Ovary (tissue), 9 donors: ENCODE measurements around the gene AEN. TPM values are rescaled to one million over a fixed set of nuclear protein-coding genes. Genes with fewer than 3 reads are reported as not detected.

Experiments
- DNase-seq, 5 donors: peaks; one replicate each; pipeline ENCODE4 v3.0.0-alpha.2; 2019 to 2020
- H3K27ac ChIP-seq, 2 donors: fragments of 200-600 bp; one replicate each; pipeline versions ENCODE4 v1.5.1 to v1.8.0; 2019 to 2022
- H3K27me3 ChIP-seq: fragments of 200-600 bp; one replicate; pipeline ENCODE4 v1.8.0; 2022
- H3K36me3 ChIP-seq: fragments of 200-600 bp; sonication (generic); one replicate; pipeline ENCODE4 v1.5.1; 2019
- H3K4me1 ChIP-seq: one replicate; pipeline ENCODE4 v1.8.1; 2013; ENCODE audit warnings: mild to moderate bottlenecking, moderate library complexity; ENCODE audit not compliant: insufficient read depth
- H3K4me3 ChIP-seq: fragments of 200-600 bp; sonication (generic); one replicate; pipeline ENCODE4 v1.5.1; 2017
- H3K9me3 ChIP-seq, 2 donors: fragments of 200-600 bp in 1 of 2; sonication (generic) in 1 of 2; one replicate each; pipeline versions ENCODE4 v1.5.1 to v1.8.1; 2013 to 2019; ENCODE audit warnings: mild to moderate bottlenecking in 1 of 2, moderate library complexity in 1 of 2
- CTCF ChIP-seq, 3 donors: fragments of 450-650 bp in 2 of 3; fragments of 200-600 bp in 1 of 3; IDR thresholded peaks; one replicate each; pipeline versions ENCODE4 v1.5.1 to v1.8.0; 2016 to 2022; ENCODE audit warnings: antibody characterized with exemption in 3 of 3, mild to moderate bottlenecking in 1 of 3
- EP300 ChIP-seq: sonication (generic); formaldehyde crosslinking; IDR thresholded peaks from one replicate; pipeline ENCODE4 v1.6.1; 2017; ENCODE audit warnings: antibody characterized with exemption
- POLR2A ChIP-seq: fragments of 450-650 bp; IDR thresholded peaks from one replicate; pipeline ENCODE4 v1.6.1; 2017; ENCODE audit warnings: antibody characterized with exemption, mild to moderate bottlenecking, moderate library complexity
- WGBS, 3 donors: extraction: QIAGEN DNeasy Blood & Tissue Kit in 1 of 3; methylation state at CpG; one replicate each; pipeline versions ENCODE4 v1.1.5 to v1.1.7; 2013 to 2017; 5-methylcytosine and 5-hydroxymethylcytosine counted together
- intact Hi-C, 4 donors: fragments of 100-400 bp; cut with DNase I; formaldehyde crosslinking; loops; one replicate each; pipeline versions ENCODE4 v1.11.0 to v1.15.1; 2022 to 2023
- polyA plus RNA-seq, 2 donors: library from polyadenylated mRNA; stranded (reverse); fragments of 200-250 nt in 1 of 2; fragments of 350-450 nt in 1 of 2; fragmentation: Illumina TruSeq in 1 of 2; extraction: RNeasy Lipid Tissue Mini Kit (QIAGEN cat#74804) in 1 of 2; gene quantifications; one replicate each; pipeline ENCODE4 v1.2.3, GENCODE V29; 2013 to 2014
- total RNA-seq, 7 donors: library from RNA; depleted of rRNA in 2 of 7; stranded (reverse); fragments of >200 nt in 2 of 7; fragmentation: NEBNext Ultra II Directional in 3 of 7; extraction: Animal tissue kit (Norgen Biotek cat#: 25700) in 3 of 7; gene quantifications; one replicate each; pipeline versions ENCODE4 v1.1.0 to v1.2.4, GENCODE V29; 2016 to 2023
- donor health status: DM: no; HTN: no; CAD: no; lungs with moderate emphysema.
- donor health status: DM: no; HTN: no; CAD: no.
- donor health status: Bipolar disorder and iron deficiency.
- donor health status: DM: yes; HTN: yes; CAD: no.
- donor health status: DM: no; HTN: no; CAD: no.
- donor health status: DM: yes; HTN: yes; CAD: no.

Gene AEN
- total and polyA plus RNA-seq, 9 donors: 6.9 to 27.1 (median 15.6) TPM

- Histone ChIP-seq H3K4me1 (no peaks in the 10 kb centered on the region), H3K27me3 (no peaks in the 10 kb centered on the region), H3K36me3 (no peaks in the 10 kb centered on the region), H3K9me3 (no peaks in the 10 kb centered on the region), H3K27ac (no peak overlapping the region), H3K4me3 (no peak overlapping the region)
- TF ChIP-seq POLR2A: no peak
- TF ChIP-seq CTCF (IDR thresholded peaks at IDR 0.05): no peak
- no peak for TF ChIP-seq EP300
- whole genome bisulfite sequencing, 3 donors: 88 to 92% (median 88%) methylated on average over 12 of the region's 12 CpGs
- intact Hi-C loops: no loop called here
- no peak for DNase-seq
Observed at GRCh38 chr15:88648357-88649214, 27.4 kb downstream of the AEN start.

DNA sequence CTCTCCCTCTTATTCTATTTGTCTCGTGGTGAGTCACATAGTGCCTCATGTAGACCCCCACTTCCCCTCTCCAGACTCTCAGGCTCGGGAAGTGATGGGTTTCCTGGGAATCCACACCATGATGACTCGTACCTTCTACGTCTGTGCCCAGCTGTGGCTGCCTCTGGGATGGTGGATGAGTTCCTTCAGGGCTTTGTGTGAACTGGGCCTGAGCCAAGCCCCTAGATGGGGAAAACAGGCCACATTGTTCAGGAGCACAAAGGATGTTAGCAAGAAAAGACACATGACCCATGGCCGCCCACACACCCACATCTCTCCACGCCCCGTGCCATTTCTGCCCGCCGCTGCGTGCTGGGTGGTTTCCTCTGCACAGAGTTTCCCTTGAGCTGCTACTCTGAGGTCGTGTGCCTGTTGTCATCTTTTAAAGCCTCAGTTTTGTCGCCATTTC, 28.2 kb downstream of the AEN start:
- Histone ChIP-seq H3K4me1 (no peaks in the 10 kb centered on the region), H3K27ac (no peak overlapping the region), H3K27me3 (no peaks in the 10 kb centered on the region), H3K4me3 (no peak overlapping the region), H3K36me3 (no peaks in the 10 kb centered on the region), H3K9me3 (no peaks in the 10 kb centered on the region)
- intact Hi-C loops: no loop called here
- WGBS, 3 donors: 52 to 56% (median 55%) methylated on average over 12 of the region's 12 CpGs
- TF ChIP-seq EP300 (no peak), CTCF (IDR thresholded peaks at IDR 0.05) (no peak), POLR2A (no peak)
- DNase-seq: no peak

DNA sequence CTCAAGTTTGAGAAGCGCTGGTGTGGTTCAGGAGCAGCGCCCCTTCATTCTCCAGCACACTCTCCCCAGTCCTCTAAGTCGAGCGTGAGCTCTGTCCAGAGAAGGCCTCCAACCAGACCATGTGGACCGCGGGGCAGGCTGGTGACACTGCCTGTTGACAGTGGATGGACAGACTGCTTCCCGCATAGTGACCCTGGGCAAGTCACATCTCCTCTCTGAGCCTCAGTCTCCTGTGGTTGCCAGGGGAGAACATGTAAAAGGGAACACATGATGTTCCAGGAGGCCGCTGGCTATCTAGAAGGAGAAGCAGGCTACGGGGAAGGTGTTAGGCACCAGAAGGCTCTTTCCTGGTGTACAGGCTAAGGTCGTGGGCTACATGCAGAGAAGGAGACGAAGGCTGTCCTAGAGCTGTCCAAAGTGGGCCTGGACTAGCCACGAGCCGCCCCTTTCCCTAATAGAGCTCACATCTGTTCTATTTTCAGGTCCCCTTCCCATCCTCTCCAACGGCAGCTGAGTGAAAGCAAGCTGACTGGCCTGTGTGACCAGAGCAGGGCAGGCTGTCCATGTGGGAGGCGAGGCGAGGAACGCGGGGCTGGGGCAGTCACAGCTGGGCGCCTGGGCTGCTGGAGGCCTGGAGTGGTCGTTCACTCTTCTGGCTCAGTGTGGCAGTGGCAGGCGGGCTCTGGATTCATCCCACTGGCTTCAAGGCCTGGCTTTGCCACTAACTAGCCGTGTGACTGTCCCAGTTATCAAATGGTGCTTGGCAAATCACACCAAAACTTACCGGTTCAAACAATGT, 28.8 kb downstream of the AEN start:
- intact Hi-C loops: loop anchor here in 1 of 4 donors (10.0 kb wide), 1 partner anchor 185 kb away; no protein-coding TSS in a partner anchor
- H3K9me3 ChIP-seq: no peaks in the 10 kb centered on the region
- no peak for DNase-seq
- H3K4me1 ChIP-seq: no peaks in the 10 kb centered on the region
- H3K36me3 ChIP-seq: no peaks in the 10 kb centered on the region
- 77 to 85% (median 81%) methylated on average over 23 of the region's 23 CpGs for WGBS, 3 donors
- no peak overlapping the region for H3K27ac ChIP-seq
- TF ChIP-seq CTCF (IDR thresholded peaks at IDR 0.05) (no peak), POLR2A (no peak), EP300 (no peak)
- no peaks in the 10 kb centered on the region for H3K27me3 ChIP-seq
- H3K4me3 ChIP-seq: no peak overlapping the region

DNA sequence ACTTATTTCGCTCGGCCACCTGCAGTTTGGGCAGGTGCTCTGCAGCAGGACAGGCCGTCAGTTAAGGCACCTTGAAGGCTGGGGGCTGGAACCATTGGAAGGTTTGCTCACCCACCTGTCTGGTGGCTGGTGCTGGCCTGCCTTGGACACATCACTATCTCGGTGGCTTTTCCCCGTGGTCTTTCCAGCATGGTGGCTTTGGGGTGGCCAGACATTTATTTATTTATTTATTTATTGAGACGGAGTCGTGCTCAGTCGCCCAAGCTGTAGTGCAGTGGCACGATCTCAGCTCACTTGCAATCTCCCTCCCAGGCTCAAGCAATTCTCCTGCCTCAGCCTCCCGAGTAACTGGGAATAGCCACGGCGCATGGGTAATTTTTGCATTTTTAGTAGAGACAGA, 29.4 kb downstream of the AEN start:
- WGBS, 3 donors: 95 to 96% (median 96%) methylated on average over 12 of the region's 12 CpGs
- Histone ChIP-seq H3K36me3 (no peaks in the 10 kb centered on the region), H3K27ac (no peak overlapping the region), H3K4me3 (no peak overlapping the region), H3K27me3 (no peaks in the 10 kb centered on the region), H3K9me3 (no peaks in the 10 kb centered on the region), H3K4me1 (no peaks in the 10 kb centered on the region)
- no peak for DNase-seq
- TF ChIP-seq CTCF (IDR thresholded peaks at IDR 0.05) (no peak), POLR2A (no peak), EP300 (no peak)
- intact Hi-C loops: loop anchor here in 1 of 4 donors (10.0 kb wide), 1 partner anchor 184 kb away; no protein-coding TSS in a partner anchor
